H9 (cell line): ENCODE results near the gene PTPRK. TPM values are rescaled to one million over a fixed set of nuclear protein-coding genes. Genes with fewer than 3 reads are reported as not detected.

Source experiments
- DNase-seq: peaks from one replicate; pipeline ENCODE4 v3.0.0-alpha.2; 2017
- H2AFZ ChIP-seq: one replicate; pipeline ENCODE4 v1.6.1; 2013; ENCODE audit warnings: mild to moderate bottlenecking, low read length, control low read depth, moderate library complexity
- H2AK5ac ChIP-seq: 2 replicates; pipeline ENCODE4 v1.6.1; 2013; ENCODE audit warnings: low read length, control low read depth, mixed read lengths; ENCODE audit not compliant: insufficient read length
- H2BK120ac ChIP-seq: one replicate; pipeline ENCODE4 v1.6.1; 2013; ENCODE audit warnings: low read depth, mild to moderate bottlenecking, low read length, control low read depth, inconsistent platforms; ENCODE audit not compliant: poor library complexity, severe bottlenecking
- H2BK12ac ChIP-seq: 2 replicates; pipeline ENCODE4 v1.6.1; 2013; ENCODE audit warnings: low read length, control low read depth, mixed read lengths, low read depth; ENCODE audit not compliant: insufficient read length
- H2BK15ac ChIP-seq: 2 replicates; pipeline ENCODE4 v1.6.1; 2013; ENCODE audit warnings: low read depth, low read length, control low read depth
- H2BK20ac ChIP-seq: one replicate; pipeline ENCODE4 v1.6.1; 2013; ENCODE audit warnings: low read depth, mild to moderate bottlenecking, low read length, control low read depth, inconsistent platforms; ENCODE audit not compliant: poor library complexity, severe bottlenecking
- H2BK5ac ChIP-seq: 2 replicates; pipeline ENCODE4 v1.6.1; 2013; ENCODE audit warnings: low read length, control low read depth, mixed read lengths; ENCODE audit not compliant: insufficient read length
- H3K14ac ChIP-seq: 2 replicates; pipeline ENCODE4 v1.6.1; 2013; ENCODE audit warnings: low read length, control low read depth; ENCODE audit not compliant: insufficient read depth
- H3K18ac ChIP-seq: 2 replicates; pipeline ENCODE4 v1.6.1; 2013; ENCODE audit warnings: low read depth, mild to moderate bottlenecking, mixed read lengths, low read length, control low read depth; ENCODE audit not compliant: insufficient read length
- H3K23ac ChIP-seq: 2 replicates; pipeline ENCODE4 v1.6.1; 2013; ENCODE audit warnings: low read length, control low read depth, mixed read lengths, low read depth; ENCODE audit not compliant: insufficient read length
- H3K23me2 ChIP-seq: 2 replicates; pipeline ENCODE4 v1.6.1; 2013; ENCODE audit warnings: low read depth, mild to moderate bottlenecking, mixed read lengths, low read length, control low read depth; ENCODE audit not compliant: insufficient read length, poor library complexity, severe bottlenecking
- H3K27ac ChIP-seq: 2 replicates; pipeline ENCODE4 v1.5.1; 2013; ENCODE audit warnings: low read length, control low read depth, mixed read lengths, low read depth; ENCODE audit not compliant: insufficient read length
- H3K27me3 ChIP-seq: 2 replicates; pipeline ENCODE4 v1.6.1; 2013; ENCODE audit warnings: low read length, control low read depth, inconsistent platforms; ENCODE audit not compliant: insufficient read depth
- H3K4ac ChIP-seq: 2 replicates; pipeline ENCODE4 v1.6.1; 2013; ENCODE audit warnings: low read depth, mild to moderate bottlenecking, control low read depth, inconsistent platforms, low read length, moderate library complexity
- H3K4me1 ChIP-seq: 2 replicates; pipeline ENCODE4 v1.6.1; 2013; ENCODE audit warnings: low read length, control low read depth, inconsistent platforms; ENCODE audit not compliant: insufficient read depth
- H3K4me2 ChIP-seq: 2 replicates; pipeline ENCODE4 v1.6.1; 2013; ENCODE audit warnings: low read length, control low read depth, mixed read lengths; ENCODE audit not compliant: insufficient read length, insufficient read depth
- H3K56ac ChIP-seq: 2 replicates; pipeline ENCODE4 v1.6.1; 2013; ENCODE audit warnings: low read depth, mild to moderate bottlenecking, mixed read lengths, low read length, control low read depth; ENCODE audit not compliant: insufficient read length
- H3K79me1 ChIP-seq: 2 replicates; pipeline ENCODE4 v1.6.1; 2013; ENCODE audit warnings: low read depth, mild to moderate bottlenecking, moderate library complexity, low read length, control low read depth, inconsistent platforms; ENCODE audit not compliant: insufficient read depth, poor library complexity, severe bottlenecking
- H3K79me2 ChIP-seq: 2 replicates; pipeline ENCODE4 v1.6.1; 2013; ENCODE audit warnings: low read length, control low read depth, inconsistent platforms; ENCODE audit not compliant: insufficient read depth
- H3K9ac ChIP-seq: 2 replicates; pipeline ENCODE4 v1.6.1; 2013; ENCODE audit warnings: low read length, control low read depth, mixed read lengths; ENCODE audit not compliant: insufficient read length; ENCODE audit errors: extremely low read depth
- H3K9me3 ChIP-seq: one replicate; pipeline ENCODE4 v1.6.1; 2013; ENCODE audit warnings: low read depth, low read length, inconsistent platforms; ENCODE audit not compliant: control insufficient read depth
- H3T11ph ChIP-seq: one replicate; pipeline ENCODE4 v1.6.1; 2013; ENCODE audit warnings: mild to moderate bottlenecking, low read length, control low read depth, inconsistent platforms
- H4K20me1 ChIP-seq: one replicate; pipeline ENCODE4 v1.6.1; 2013; ENCODE audit not compliant: control insufficient read depth, insufficient read length, insufficient read depth
- H4K5ac ChIP-seq: 2 replicates; pipeline ENCODE4 v1.6.1; 2013; ENCODE audit warnings: low read depth, mild to moderate bottlenecking, mixed read lengths, low read length, control low read depth; ENCODE audit not compliant: insufficient read length
- H4K8ac ChIP-seq: replicated peaks from 2 replicates; pipeline ENCODE4 v1.6.1; 2013; ENCODE audit warnings: low read length, control low read depth, mixed read lengths, low read depth; ENCODE audit not compliant: insufficient read length
- H4K91ac ChIP-seq: 2 replicates; pipeline ENCODE4 v1.6.1; 2013; ENCODE audit warnings: low read depth, mild to moderate bottlenecking, moderate library complexity, mixed read lengths, low read length, control low read depth; ENCODE audit not compliant: insufficient read length
- H3K27ac Mint-ChIP-seq, 3 experiments: 2 replicates in 2 of 3; 3 replicates in 1 of 3; pipeline ENCODE4 v1.8.0; 2020 to 2021; ENCODE audit warnings: mixed read lengths in 3 of 3, mild to moderate bottlenecking in 1 of 3, moderate library complexity in 1 of 3
- H3K27me3 Mint-ChIP-seq: 2 replicates; pipeline ENCODE4 v1.8.0; 2021; ENCODE audit warnings: low read depth, mild to moderate bottlenecking, moderate library complexity, mixed read lengths
- H3K36me3 Mint-ChIP-seq, 3 experiments: 2 replicates in 2 of 3; 3 replicates in 1 of 3; pipeline ENCODE4 v1.8.0; 2020 to 2021; ENCODE audit warnings: low read depth in 3 of 3, mixed read lengths in 3 of 3; ENCODE audit not compliant: insufficient read depth in 1 of 3
- H3K4me1 Mint-ChIP-seq, 2 experiments: 2 replicates each; pipeline ENCODE4 v1.8.0; 2020; ENCODE audit warnings: mixed read lengths in 2 of 2
- H3K4me3 Mint-ChIP-seq, 2 experiments: 2 replicates in 1 of 2; 3 replicates in 1 of 2; pipeline ENCODE4 v1.8.0; 2020 to 2021; ENCODE audit warnings: mild to moderate bottlenecking in 2 of 2, mixed read lengths in 2 of 2, moderate library complexity in 1 of 2
- H3K9me3 Mint-ChIP-seq, 2 experiments: 2 replicates in 1 of 2; 3 replicates in 1 of 2; pipeline ENCODE4 v1.8.0; 2020; ENCODE audit warnings: mild to moderate bottlenecking in 2 of 2, mixed read lengths in 2 of 2, moderate library complexity in 1 of 2
- WGBS: extraction: QIAGEN DNeasy Blood & Tissue Kit; methylation state at CpG from one replicate; pipeline ENCODE4 v1.1.7; 2013; ENCODE audit warnings: missing lambda C conversion rate, low lambda C conversion rate, mixed read lengths; ENCODE audit not compliant: insufficient read length; ENCODE audit errors: extremely low coverage; 5-methylcytosine and 5-hydroxymethylcytosine counted together
- total RNA-seq: library from RNA; stranded (reverse); gene quantifications from 2 replicates; pipeline ENCODE4 v1.2.1, GENCODE V29; 2021
- TF ChIP-seq, protein P1 (sequence below): fragments of 200-600 bp; sonication (generic); conservative IDR thresholded peaks from 3 replicates; pipeline ENCODE4 v1.8.0; 2021; ENCODE audit warnings: antibody characterized with exemption, mild to moderate bottlenecking

The PTPRK gene
- total RNA-seq, 1 experiment from 2014 or later = 47.9 TPM

DNA sequence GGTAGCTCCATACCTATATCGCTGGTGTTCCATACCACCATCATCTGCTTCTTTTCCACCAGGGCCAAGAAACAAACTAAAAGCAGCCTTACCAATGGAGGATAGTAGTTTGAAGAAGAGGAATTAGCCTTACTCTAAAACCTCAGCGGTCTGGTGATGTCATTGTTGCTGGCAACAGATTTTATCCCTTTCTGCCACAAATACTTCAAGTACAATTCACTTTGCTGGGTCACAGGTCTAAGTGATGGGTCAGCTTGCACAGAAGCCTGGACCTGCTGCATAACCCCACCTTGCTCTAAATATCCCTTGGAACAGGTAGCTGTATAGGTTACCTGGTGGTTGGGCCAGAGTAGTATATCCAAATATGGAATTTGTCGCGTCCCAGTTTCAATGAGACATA lies 566.3 kb downstream of the PTPRK start:
- no CpG with 5 or more reads among the region's 4 CpGs for WGBS
- Histone ChIP-seq H3K27me3 (no peaks in the 10 kb centered on the region), H4K8ac (no peak overlapping the region), H2AFZ (no peak overlapping the region), H3K14ac (no peak overlapping the region), H2BK5ac (no peak overlapping the region), H3T11ph (no peak overlapping the region), H3K4ac (no peak overlapping the region), H2BK120ac (no peak overlapping the region), H2BK20ac (no peak overlapping the region), H3K23ac (no peak overlapping the region), H4K20me1 (no peaks in the 10 kb centered on the region), H3K4me2 (no peak overlapping the region), H3K4me1 (no peaks in the 10 kb centered on the region), H3K27ac (no peak overlapping the region), H2AK5ac (no peak overlapping the region), H3K23me2 (no peaks in the 10 kb centered on the region), H3K79me1 (no peaks in the 10 kb centered on the region), H3K9me3 (no peaks in the 10 kb centered on the region), H4K91ac (no peak overlapping the region), H3K56ac (no peak overlapping the region), H2BK15ac (no peak overlapping the region), H4K5ac (no peak overlapping the region), H3K9ac (no peak overlapping the region), H3K79me2 (no peaks in the 10 kb centered on the region), H3K18ac (no peak overlapping the region), H2BK12ac (no peak overlapping the region)
- Mint-ChIP-seq H3K27ac (no peak overlapping the region), H3K27me3 (no peaks in the 10 kb centered on the region), H3K4me1 (0 out of 4 replicates have a peak, but pooled peaks cover 0 to 4% of the 10 kb centered on the region in 2 experiments), H3K4me3 (no peak overlapping the region), H3K9me3 (no peaks in the 10 kb centered on the region), H3K36me3 (no peaks in the 10 kb centered on the region)
- no peak for DNase-seq
- TF ChIP-seq, protein P1, sequence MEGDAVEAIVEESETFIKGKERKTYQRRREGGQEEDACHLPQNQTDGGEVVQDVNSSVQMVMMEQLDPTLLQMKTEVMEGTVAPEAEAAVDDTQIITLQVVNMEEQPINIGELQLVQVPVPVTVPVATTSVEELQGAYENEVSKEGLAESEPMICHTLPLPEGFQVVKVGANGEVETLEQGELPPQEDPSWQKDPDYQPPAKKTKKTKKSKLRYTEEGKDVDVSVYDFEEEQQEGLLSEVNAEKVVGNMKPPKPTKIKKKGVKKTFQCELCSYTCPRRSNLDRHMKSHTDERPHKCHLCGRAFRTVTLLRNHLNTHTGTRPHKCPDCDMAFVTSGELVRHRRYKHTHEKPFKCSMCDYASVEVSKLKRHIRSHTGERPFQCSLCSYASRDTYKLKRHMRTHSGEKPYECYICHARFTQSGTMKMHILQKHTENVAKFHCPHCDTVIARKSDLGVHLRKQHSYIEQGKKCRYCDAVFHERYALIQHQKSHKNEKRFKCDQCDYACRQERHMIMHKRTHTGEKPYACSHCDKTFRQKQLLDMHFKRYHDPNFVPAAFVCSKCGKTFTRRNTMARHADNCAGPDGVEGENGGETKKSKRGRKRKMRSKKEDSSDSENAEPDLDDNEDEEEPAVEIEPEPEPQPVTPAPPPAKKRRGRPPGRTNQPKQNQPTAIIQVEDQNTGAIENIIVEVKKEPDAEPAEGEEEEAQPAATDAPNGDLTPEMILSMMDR = no peak
